ENCODE results near the gene SIRT1. TPM values are rescaled to one million over a fixed set of nuclear protein-coding genes. Genes with fewer than 3 reads are reported as not detected.

The SIRT1 gene
- total RNA-seq, 1 experiment from 2014 or later: 83.8 TPM

GRCh38 chr10:67921065-67921464 lies 36.6 kb downstream of the SIRT1 start:
- no peak for TF ChIP-seq CTCF (conservative IDR thresholded peaks at IDR 0.05)
- no peak overlapping the region for H4K91ac ChIP-seq (ENCODE audit: insufficient read length, low read depth, low read length)
- H2BK20ac ChIP-seq (ENCODE audit: low read depth, low read length, poor library complexity, severe bottlenecking): no peak overlapping the region
- no peak for DNase-seq
- no peak overlapping the region for H3K4me3 Mint-ChIP-seq
- H3K36me3 Mint-ChIP-seq (ENCODE audit: insufficient read depth in 1 of 3, low read depth in 3 of 3): peaks cover 2 to 21% (median 13%) of the 10 kb centered on the region in 3 experiments; a peak in 5 of 7 replicates
- no peak overlapping the region for H3T11ph ChIP-seq (ENCODE audit: low read length)
- no peak overlapping the region for H3K4me2 ChIP-seq (ENCODE audit: insufficient read depth, insufficient read length, low read length)
- no peaks in the 10 kb centered on the region for H3K23me2 ChIP-seq (ENCODE audit: insufficient read length, low read depth, low read length, poor library complexity, severe bottlenecking)
- H3K27me3 ChIP-seq (ENCODE audit: insufficient read depth, low read length): no peaks in the 10 kb centered on the region
- H3K79me1 ChIP-seq (ENCODE audit: insufficient read depth, low read depth, low read length, poor library complexity, severe bottlenecking): no peaks in the 10 kb centered on the region
- no peak overlapping the region for H3K9ac ChIP-seq (ENCODE audit: extremely low read depth, insufficient read length, low read length)
- no peaks in the 10 kb centered on the region for H3K9me3 Mint-ChIP-seq
- H2AFZ ChIP-seq (ENCODE audit: low read length): no peak overlapping the region
- no peaks in the 10 kb centered on the region for H3K9me3 ChIP-seq (ENCODE audit: control insufficient read depth, low read depth, low read length)
- no peak overlapping the region for H3K4ac ChIP-seq (ENCODE audit: low read depth, low read length)
- no peak overlapping the region for H3K23ac ChIP-seq (ENCODE audit: insufficient read length, low read depth, low read length)
- H2BK15ac ChIP-seq (ENCODE audit: low read depth, low read length): no peak overlapping the region
- WGBS (ENCODE audit: extremely low coverage, insufficient read length, low lambda C conversion rate): no CpG with 5 or more reads among the region's 1 CpG
- peaks cover 10% of the 10 kb centered on the region in 2 experiments for H3K4me1 Mint-ChIP-seq
- no peaks in the 10 kb centered on the region for H3K27me3 Mint-ChIP-seq (ENCODE audit: low read depth)
- no peak overlapping the region for H3K14ac ChIP-seq (ENCODE audit: insufficient read depth, low read length)
- no peak overlapping the region for H2BK12ac ChIP-seq (ENCODE audit: insufficient read length, low read depth, low read length)
- H3K56ac ChIP-seq (ENCODE audit: insufficient read length, low read depth, low read length): no peak overlapping the region
- no peaks in the 10 kb centered on the region for H4K20me1 ChIP-seq (ENCODE audit: control insufficient read depth, insufficient read depth, insufficient read length)
- no peak overlapping the region for H2BK120ac ChIP-seq (ENCODE audit: low read depth, low read length, poor library complexity, severe bottlenecking)
- H2AK5ac ChIP-seq (ENCODE audit: insufficient read length, low read length): no peak overlapping the region
- H3K79me2 ChIP-seq (ENCODE audit: insufficient read depth, low read length): no peaks in the 10 kb centered on the region
- H3K27ac Mint-ChIP-seq: 0 out of 7 replicates have a peak overlapping the region, but pooled peaks of 1 of the 3 experiments have one; percentile 72
- H3K4me1 ChIP-seq (ENCODE audit: insufficient read depth, low read length): no peaks in the 10 kb centered on the region
- no peak overlapping the region for H3K27ac ChIP-seq (ENCODE audit: insufficient read length, low read depth, low read length)
- no peak overlapping the region for H3K18ac ChIP-seq (ENCODE audit: insufficient read length, low read depth, low read length)
- no peak overlapping the region for H4K8ac ChIP-seq (replicated peaks; ENCODE audit: insufficient read length, low read depth, low read length)
- no peak overlapping the region for H2BK5ac ChIP-seq (ENCODE audit: insufficient read length, low read length)
- no peak overlapping the region for H4K5ac ChIP-seq (ENCODE audit: insufficient read length, low read depth, low read length)
